HepG2 (cell line): ENCODE results near the gene GDA. TPM values are rescaled to one million over a fixed set of nuclear protein-coding genes. Genes with fewer than 3 reads are reported as not detected.

Experiments
- ATAC-seq: fragments of 200-7000 bp; cut with Tn5 transposase; 3 replicates; pipeline ENCODE4 v1.9.1; 2020; ENCODE audit warnings: mild to moderate bottlenecking, moderate library complexity
- BruUV-seq: library from RNA; stranded (reverse); fragments of 400-500 nt; replicated peaks from 2 replicates; lab custom pipeline; 2021; lab: Mats Ljungman, UMichigan
- CTCF ChIA-PET: fragments of 300-600 bp; formaldehyde crosslinking; extraction: SDS; loops from one replicate; lab custom pipeline; 2021; ENCODE audit warnings: low total read pairs, inconsistent platforms, low intra/inter-chr PET ratio; lab: Yijun Ruan, JAX
- POLR2A ChIA-PET: fragments of 350-600 bp; sonication (Branson Sonifier 250); formaldehyde crosslinking; loops from one replicate; lab custom pipeline; 2020; ENCODE audit warnings: antibody characterized with exemption, inconsistent platforms; lab: Yijun Ruan, JAX
- DNase-seq: peaks from one replicate; pipeline ENCODE4 v3.0.0-alpha.2; 2015; ENCODE audit warnings: low spot score
- FAIRE-seq: peaks from 3 replicates; lab custom pipeline; 2011; peaks lifted over from hg19 to GRCh38; lab: Jason Lieb, UNC
- H2AFZ ChIP-seq: one replicate; pipeline ENCODE4 v1.6.1; 2011; ENCODE audit warnings: low read length, inconsistent platforms
- H3K27ac ChIP-seq: fragments of 300-600 bp; 3 replicates; pipeline ENCODE4 v1.8.0; 2011; ENCODE audit warnings: mixed run types, mild to moderate bottlenecking, mixed read lengths, low read length, inconsistent platforms; ENCODE audit not compliant: insufficient read depth; ENCODE audit errors: extremely low read length
- H3K27me3 ChIP-seq, 2 experiments: fragments of 200-600 bp in 1 of 2; 2 replicates in 1 of 2; 3 replicates in 1 of 2; pipeline versions ENCODE4 v1.6.0 to v1.8.0; 2011; ENCODE audit warnings: low read length in 2 of 2, mild to moderate bottlenecking in 2 of 2, moderate library complexity in 2 of 2, inconsistent platforms in 1 of 2; ENCODE audit not compliant: insufficient read depth in 2 of 2, control insufficient read depth in 1 of 2
- H3K36me3 ChIP-seq, 2 experiments: fragments of 200-600 bp in 1 of 2; replicated peaks in 1 of 2; 2 replicates in 1 of 2; 3 replicates in 1 of 2; pipeline versions ENCODE4 v1.5.1 to v1.8.0; 2011; ENCODE audit warnings: low read length in 2 of 2, inconsistent platforms in 1 of 2; ENCODE audit not compliant: insufficient read depth in 2 of 2, control insufficient read depth in 1 of 2
- H3K4me1 ChIP-seq: 2 replicates; pipeline ENCODE4 v1.5.1; 2012; ENCODE audit warnings: low read length, inconsistent platforms; ENCODE audit not compliant: insufficient read depth
- H3K4me2 ChIP-seq: 2 replicates; pipeline ENCODE4 v1.6.0; 2011; ENCODE audit warnings: low read depth, low read length, inconsistent platforms
- H3K4me3 ChIP-seq, 3 experiments: fragments of 200-600 bp in 1 of 3; sonication (generic), shearing (Covaris generic) in 1 of 3; replicated peaks in 1 of 3; 2 replicates each; pipeline ENCODE4 v1.5.1; 2011 to 2016; ENCODE audit warnings: low read length in 3 of 3, inconsistent platforms in 2 of 3, low read depth in 2 of 3, mild to moderate bottlenecking in 2 of 3, control low read depth in 1 of 3, mixed read lengths in 1 of 3; ENCODE audit not compliant: insufficient read depth in 1 of 3
- H3K79me2 ChIP-seq: one replicate; pipeline ENCODE4 v1.6.1; 2011; ENCODE audit warnings: low read length, inconsistent platforms; ENCODE audit not compliant: insufficient read depth
- H3K9ac ChIP-seq: 2 replicates; pipeline ENCODE4 v1.6.0; 2011; ENCODE audit warnings: mild to moderate bottlenecking, low read depth, low read length, inconsistent platforms; ENCODE audit not compliant: insufficient read depth
- H3K9me3 ChIP-seq: 2 replicates; pipeline ENCODE4 v1.5.1; 2012; ENCODE audit warnings: mild to moderate bottlenecking, low read length
- H4K20me1 ChIP-seq: 2 replicates; pipeline ENCODE4 v1.6.0; 2011; ENCODE audit warnings: inconsistent platforms, mild to moderate bottlenecking, low read length, moderate library complexity; ENCODE audit not compliant: insufficient read depth
- CCAR2 ChIP-seq: fragments of 200-400 bp; formaldehyde crosslinking; optimal IDR thresholded peaks from 2 replicates; pipeline ENCODE3; 2018; ENCODE audit warnings: low read depth, mild to moderate bottlenecking, low read length, moderate library complexity
- FOSL2 ChIP-seq: sonication (generic); formaldehyde crosslinking; IDR thresholded peaks from 2 replicates; pipeline ENCODE4 v1.4.0; 2020; ENCODE audit warnings: missing genetic modification reagents
- FOXA3 ChIP-seq: IDR thresholded peaks from 2 replicates; pipeline ENCODE4 v1.6.1; 2016; ENCODE audit warnings: missing genetic modification reagents, missing compliant biosample characterization
- FOXP4 ChIP-seq: sonication (generic); formaldehyde crosslinking; IDR thresholded peaks from 2 replicates; pipeline ENCODE4 v1.4.0; 2020; ENCODE audit warnings: missing genetic modification reagents
- MED1 ChIP-seq: sonication (generic); formaldehyde crosslinking; IDR thresholded peaks from 2 replicates; pipeline ENCODE4 v1.4.0; 2020; ENCODE audit warnings: missing genetic modification reagents
- NCOA2 ChIP-seq: sonication (generic); formaldehyde crosslinking; IDR thresholded peaks from 2 replicates; pipeline ENCODE4 v1.8.0; 2022; ENCODE audit warnings: inconsistent platforms
- USF2 ChIP-seq, 2 experiments: sonication (generic) in 1 of 2; formaldehyde crosslinking in 1 of 2; IDR thresholded peaks; 2 replicates each; pipeline versions ENCODE4 v1.5.1 to v1.6.1; 2011 to 2020; ENCODE audit warnings: borderline replicate concordance in 1 of 2, low read depth in 1 of 2, low read length in 1 of 2, mild to moderate bottlenecking in 1 of 2, missing genetic modification reagents in 1 of 2, moderate library complexity in 1 of 2
- ZNF260 ChIP-seq: sonication (generic); formaldehyde crosslinking; IDR thresholded peaks from 2 replicates; pipeline ENCODE4 v1.4.0; 2020; ENCODE audit warnings: missing genetic modification reagents, low read depth, mild to moderate bottlenecking, borderline replicate concordance
- WGBS: methylation state at CpG from one replicate; pipeline ENCODE4 v1.1.6; 2017; ENCODE audit warnings: low lambda C conversion rate; 5-methylcytosine and 5-hydroxymethylcytosine counted together
- in situ Hi-C: cut with HindIII; loops from 2 replicates; pipeline ENCODE4 v1.10.0; 2017; ENCODE audit warnings: low pct_unique_long_range_greater_than_20kb; ENCODE audit not compliant: extremely low pct_ligation_motif_present
- intact Hi-C: fragments of 100-400 bp; cut with micrococcal nuclease; formaldehyde crosslinking; loops from one replicate; pipeline ENCODE4 v1.10.0; 2022; ENCODE audit not compliant: unreplicated experiment
- polyA plus RNA-seq, 8 experiments: library from polyadenylated mRNA; depleted of rRNA in 3 of 8; stranded (reverse) in 7 of 8; unstranded in 1 of 8; fragments of >200 nt; fragmentation: Illumina TruSeq in 4 of 8; extraction: Trizol in 4 of 8; gene quantifications; 2 replicates each; pipeline versions ENCODE4 v1.2.1 to v1.2.3, GENCODE V29; 2011 to 2016; ENCODE audit warnings: low read depth in 4 of 8, missing spikeins in 1 of 8, mixed read lengths in 1 of 8; ENCODE audit not compliant: insufficient read depth in 1 of 8
- total RNA-seq, 5 experiments: library from RNA; depleted of rRNA; stranded (reverse); fragments of >200 nt; fragmentation: Illumina TruSeq; extraction: Trizol; gene quantifications; 2 replicates each; pipeline ENCODE4 v1.2.3, GENCODE V29; 2016; ENCODE audit warnings: low read depth in 1 of 5

GDA gene
- total and polyA plus RNA-seq, 2 of the 13 experiments (the other 11 are each of a cell fraction or from before 2014, with no cell fraction given): 0.15 to 0.99 TPM

- no peak for TF ChIP-seq USF2 (IDR thresholded peaks at IDR 0.05; ENCODE audit: low read depth, low read length)
- TF ChIP-seq USF2 (CRISPR knock-in tag; IDR thresholded peaks at IDR 0.05; ENCODE audit: borderline replicate concordance): no peak
- TF ChIP-seq CCAR2: no peak
Observed at GRCh38 chr9:72213906-72214305, 64.7 kb downstream of the GDA start (continued).

- H3K9ac ChIP-seq: no peak overlapping the region
- BruUV-seq: no TSS peak
- no peak overlapping the region for H3K4me2 ChIP-seq
- no peak overlapping the region for H2AFZ ChIP-seq
- ATAC-seq (peak; percentile 35; the same call in 1 of the 3 replicates), DNase-seq (peak; percentile 27), FAIRE-seq (no peak)
- H3K79me2 ChIP-seq: no peaks in the 10 kb centered on the region
- H3K9me3 ChIP-seq: no peaks in the 10 kb centered on the region
- H3K4me1 ChIP-seq: peaks cover 21% of the 10 kb centered on the region; the same call in 1 of the 2 replicates
- POLR2A ChIA-PET: no interaction called here
- 12% methylated on average over 3 of the region's 3 CpGs for WGBS
- no peak overlapping the region for H3K4me3 ChIP-seq
- intact Hi-C loops (no loop called here), in situ Hi-C loops (no loop called here)
- no peaks in the 10 kb centered on the region for H3K27me3 ChIP-seq
- no peak overlapping the region for H3K27ac ChIP-seq
- no peaks in the 10 kb centered on the region for H4K20me1 ChIP-seq
- no peaks in the 10 kb centered on the region for H3K36me3 ChIP-seq
- TF ChIP-seq FOXA3 (CRISPR knock-in tag) (peak; percentile 47; the same call in 1 of the 2 replicates), MED1 (CRISPR knock-in tag) (peak; percentile 42; the same call in 1 of the 2 replicates), FOXP4 (CRISPR knock-in tag) (0 out of 2 replicates have a peak, but pooled peaks have one; percentile 14), NCOA2 (CRISPR knock-in tag) (0 out of 2 replicates have a peak, but pooled peaks have one; percentile 23), FOSL2 (peak; percentile 49; the same call in 1 of the 2 replicates), ZNF260 (CRISPR knock-in tag) (no peak)
- CTCF ChIA-PET: no interaction called here
Observed at GRCh38 chr9:72217306-72217842, 68.1 kb downstream of the GDA start.
